Astrocyte of the cerebellum (primary cell): ENCODE results near the gene ALCAM.

ENCODE experiments used
- DNase-seq: peaks from one replicate; pipeline ENCODE4 v3.0.0-alpha.2; 2011; ENCODE audit warnings: low read depth
- H3K4me3 ChIP-seq: 2 replicates; pipeline ENCODE4 v1.5.1; 2011; ENCODE audit warnings: mild to moderate bottlenecking, low read depth, low read length, moderate library complexity
- CTCF ChIP-seq: IDR thresholded peaks from 2 replicates; pipeline ENCODE4 v1.5.1; 2012; ENCODE audit warnings: low read length, low read depth, moderate library complexity, mild to moderate bottlenecking; ENCODE audit errors: missing control alignments
- in situ Hi-C: cut with HindIII; loops from 2 replicates; pipeline ENCODE4 v1.10.0; 2017; ENCODE audit warnings: low sequenced_read_pairs

Gene ALCAM

GRCh38 chr3:105328338-105328730 lies 38.4 kb upstream of the ALCAM start:
- no peak for DNase-seq
- in situ Hi-C loops: no loop called here
- no peak overlapping the region for H3K4me3 ChIP-seq
- TF ChIP-seq CTCF: no peak

DNA sequence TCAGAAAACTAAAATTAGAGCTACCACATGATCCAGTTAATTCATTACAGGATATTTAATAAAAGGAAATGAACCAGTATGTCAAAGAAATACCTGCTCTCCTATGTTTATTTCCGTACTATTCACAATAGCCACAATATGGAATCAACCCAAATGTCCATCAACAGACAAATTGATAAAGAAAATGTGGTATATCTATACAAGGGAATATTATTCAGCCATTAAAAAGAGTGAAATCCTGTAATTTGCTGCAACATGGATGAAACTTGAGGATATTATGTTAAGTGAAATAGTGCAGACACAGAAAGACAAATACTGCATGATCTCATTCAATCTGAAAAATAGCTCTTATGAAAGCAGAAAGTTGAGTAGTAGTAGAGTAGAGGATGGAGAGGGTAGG lies 33.7 kb upstream of the ALCAM start:
- in situ Hi-C loops: no loop called here
- TF ChIP-seq CTCF: no peak
- H3K4me3 ChIP-seq: no peak overlapping the region
- DNase-seq: no peak

- no peak overlapping the region for H3K4me3 ChIP-seq
- DNase-seq: peak; percentile 18
- in situ Hi-C loops: no loop called here
- TF ChIP-seq CTCF: no peak
Observed at GRCh38 chr3:105334138-105334882, 32.4 kb upstream of the ALCAM start.

- no peak overlapping the region for H3K4me3 ChIP-seq
- in situ Hi-C loops: no loop called here
- no peak for TF ChIP-seq CTCF
- DNase-seq: no peak
Observed at GRCh38 chr3:105339946-105340345, 26.8 kb upstream of the ALCAM start.

DNA sequence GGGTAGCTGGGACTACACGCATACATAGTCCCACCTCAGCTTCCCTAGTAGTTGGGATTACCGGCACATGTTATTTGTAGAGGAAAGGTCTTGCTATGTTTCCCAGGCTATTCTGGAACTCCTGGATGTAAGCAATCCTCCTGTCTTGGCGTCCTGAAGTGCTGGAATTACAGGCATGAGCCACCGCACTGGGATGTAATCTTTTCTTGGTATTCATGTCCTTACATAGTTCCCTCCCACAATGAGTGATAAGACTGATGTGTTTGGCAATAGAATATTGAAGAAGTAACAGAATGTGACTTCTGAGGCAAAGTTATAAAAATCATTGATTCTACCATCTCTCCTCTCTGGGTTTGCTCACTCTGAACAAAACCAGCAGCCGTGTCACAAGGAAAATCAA lies 22.7 kb upstream of the ALCAM start:
- in situ Hi-C loops: no loop called here

GRCh38 chr3:105345156-105345555 lies 21.6 kb upstream of the ALCAM start:
- no peak for TF ChIP-seq CTCF
- no peak for DNase-seq
- in situ Hi-C loops: no loop called here
- no peak overlapping the region for H3K4me3 ChIP-seq

More for the DNA sequence above, 22.7 kb upstream of the ALCAM start:
- no peak overlapping the region for H3K4me3 ChIP-seq
- TF ChIP-seq CTCF: no peak
- DNase-seq: no peak
